BLaER1 (cell line): Measurements from ENCODE around the gene UBE2D4.
"Not testable (repeated sequence)": the region's sequence is repeated elsewhere in the genome, so short reads cannot be mapped to it uniquely, and the experiment has no call there.

Experiments used
- H3K27ac ChIP-seq: shearing (Covaris generic); formaldehyde crosslinking; 2 replicates; pipeline ENCODE4 v1.8.1; 2022
- H3K27me3 ChIP-seq: shearing (Covaris generic); formaldehyde crosslinking; 2 replicates; pipeline ENCODE4 v1.8.1; 2022
- H3K36me3 ChIP-seq: shearing (Covaris generic); formaldehyde crosslinking; 2 replicates; pipeline ENCODE4 v1.8.1; 2022
- H3K4me1 ChIP-seq: shearing (Covaris generic); formaldehyde crosslinking; 2 replicates; pipeline ENCODE4 v1.8.1; 2022
- H3K4me2 ChIP-seq: shearing (Covaris generic); formaldehyde crosslinking; 2 replicates; pipeline ENCODE4 v1.8.1; 2022
- H3K4me3 ChIP-seq: shearing (Covaris generic); formaldehyde crosslinking; 2 replicates; pipeline ENCODE4 v1.8.1; 2022
- H3K9ac ChIP-seq: shearing (Covaris generic); formaldehyde crosslinking; 2 replicates; pipeline ENCODE4 v1.8.1; 2022
- H3K9me3 ChIP-seq: shearing (Covaris generic); formaldehyde crosslinking; 2 replicates; pipeline ENCODE4 v1.8.1; 2022
- H4K20me1 ChIP-seq: shearing (Covaris generic); formaldehyde crosslinking; 2 replicates; pipeline ENCODE4 v1.8.1; 2022
- Cebpa-rat ChIP-seq: shearing (Covaris generic); IDR thresholded peaks from 2 replicates; pipeline ENCODE4 v1.8.1; 2022

Gene UBE2D4

DNA sequence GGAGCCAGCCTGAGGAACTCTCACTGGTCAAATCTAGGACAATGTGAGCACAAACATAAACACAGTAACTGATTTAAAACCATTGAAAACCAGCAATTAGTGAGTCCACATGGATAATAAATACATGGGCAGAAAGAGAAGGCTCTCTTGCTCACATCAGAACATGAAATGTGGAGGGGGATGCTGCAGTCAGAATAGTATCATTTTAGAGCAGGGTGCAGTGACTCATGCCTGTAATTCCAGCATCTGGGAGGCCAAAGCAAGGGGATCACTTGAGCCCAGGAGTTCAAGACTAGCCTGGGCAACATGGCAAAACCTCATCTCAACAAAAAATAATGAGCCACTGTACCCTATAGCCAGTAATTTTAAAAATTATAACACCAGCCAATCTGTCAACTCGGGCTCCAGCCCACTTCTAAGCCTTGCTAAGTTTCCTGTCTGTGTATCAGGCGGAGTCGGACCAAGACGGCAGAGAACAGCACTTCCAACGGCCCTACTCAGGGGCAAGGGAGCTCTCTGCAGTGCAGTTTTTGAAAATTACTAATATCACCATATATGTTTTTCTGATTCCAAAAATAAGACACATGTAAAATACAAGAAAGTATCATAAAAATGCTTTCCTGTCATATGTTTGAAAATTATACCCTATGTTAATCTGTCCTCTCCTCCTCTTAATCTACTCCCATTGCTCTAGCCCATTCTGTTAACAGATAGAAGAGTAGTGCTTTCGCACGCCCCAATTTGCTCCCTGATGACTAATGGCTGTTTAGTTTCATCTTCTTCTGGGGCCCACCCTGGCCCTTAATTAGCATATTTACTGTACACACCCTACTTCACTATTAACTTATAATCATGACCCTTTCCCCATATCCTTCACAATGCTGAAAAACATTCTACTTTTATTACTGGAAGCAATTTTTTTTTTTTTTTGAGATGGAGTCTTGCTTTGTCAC lies 37.0 kb upstream of the UBE2D4 start:
- no peaks in the 10 kb centered on the region for H3K9me3 ChIP-seq
- no peak overlapping the region for H3K27ac ChIP-seq
- H3K27me3 ChIP-seq, result no peaks in the 10 kb centered on the region
- no peak for TF ChIP-seq Cebpa-rat
- H3K4me1 ChIP-seq, result peaks cover 11% of the 10 kb centered on the region
- H3K9ac ChIP-seq, result no peak overlapping the region
- no peak overlapping the region for H3K4me3 ChIP-seq
- peaks cover 37% of the 10 kb centered on the region for H3K36me3 ChIP-seq
- peaks cover 81% of the 10 kb centered on the region for H4K20me1 ChIP-seq
- H3K4me2 ChIP-seq, result no peak overlapping the region

DNA sequence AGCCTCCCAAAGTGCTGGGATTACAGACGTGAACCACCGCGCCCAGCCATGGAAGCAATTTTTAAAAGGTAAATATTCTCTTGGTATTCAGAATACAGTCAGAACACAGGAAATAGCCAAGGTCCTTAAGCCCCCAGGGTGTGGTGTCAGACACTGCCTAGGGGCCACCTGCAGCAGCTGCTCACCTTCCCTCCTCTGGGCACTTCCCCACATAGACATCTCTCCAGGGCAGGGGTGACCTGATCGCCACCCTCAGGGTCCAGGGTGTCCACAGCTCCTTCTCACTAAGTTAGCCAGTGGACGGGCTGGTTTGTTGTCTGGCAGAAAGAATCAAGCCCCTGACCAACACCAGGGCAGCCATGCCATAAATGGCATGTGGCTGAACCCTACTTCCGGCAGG lies 35.8 kb upstream of the UBE2D4 start:
- Histone ChIP-seq H4K20me1 (peaks cover 92% of the 10 kb centered on the region), H3K36me3 (peaks cover 37% of the 10 kb centered on the region), H3K9ac (no peak overlapping the region), H3K9me3 (no peaks in the 10 kb centered on the region), H3K4me2 (no peak overlapping the region), H3K4me1 (peaks cover 11% of the 10 kb centered on the region), H3K27ac (no peak overlapping the region), H3K4me3 (no peak overlapping the region), H3K27me3 (no peaks in the 10 kb centered on the region)
- TF ChIP-seq Cebpa-rat, result no peak

DNA sequence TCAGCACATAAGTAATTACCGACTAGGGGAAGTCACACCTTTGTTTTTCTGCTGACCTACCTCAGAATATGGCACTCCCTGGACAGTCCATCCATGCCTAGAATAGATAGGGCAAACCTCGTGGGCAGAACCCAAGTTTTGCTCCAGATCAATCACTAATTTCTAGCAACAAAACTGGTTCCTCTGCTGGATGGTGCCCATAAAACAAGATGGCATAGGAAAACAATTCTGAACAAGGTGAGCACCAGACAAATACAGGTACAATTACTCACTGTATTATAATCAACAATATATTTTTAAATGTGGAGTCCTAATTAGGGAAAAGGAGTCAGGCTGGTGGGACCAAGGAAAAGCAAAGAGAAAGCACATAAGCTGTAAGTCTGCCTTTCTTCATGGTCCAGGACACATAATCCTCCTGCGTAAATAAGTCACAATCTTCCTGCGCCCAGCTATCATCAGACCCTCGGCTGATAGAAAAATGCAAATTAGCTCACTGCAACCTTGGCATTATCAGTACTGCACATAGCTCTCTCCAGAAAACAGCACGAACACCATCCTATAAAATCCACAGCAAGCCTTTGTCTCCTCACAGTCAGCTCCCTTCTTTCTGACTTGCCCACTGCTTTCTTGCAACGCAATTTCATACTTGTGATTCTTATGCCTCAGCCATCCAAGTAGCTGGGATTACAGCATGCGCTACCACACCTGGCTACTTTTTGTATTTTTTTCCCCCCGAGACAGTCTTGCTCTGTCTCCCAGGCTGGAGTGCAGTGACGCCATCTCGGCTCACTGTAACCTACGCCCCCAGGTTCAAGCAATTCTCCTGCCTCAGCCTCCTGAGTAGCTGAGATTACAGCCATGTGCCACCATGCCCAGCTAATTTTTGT lies 34.9 kb upstream of the UBE2D4 start:
- no peak overlapping the region for H3K27ac ChIP-seq
- no peak for TF ChIP-seq Cebpa-rat

DNA sequence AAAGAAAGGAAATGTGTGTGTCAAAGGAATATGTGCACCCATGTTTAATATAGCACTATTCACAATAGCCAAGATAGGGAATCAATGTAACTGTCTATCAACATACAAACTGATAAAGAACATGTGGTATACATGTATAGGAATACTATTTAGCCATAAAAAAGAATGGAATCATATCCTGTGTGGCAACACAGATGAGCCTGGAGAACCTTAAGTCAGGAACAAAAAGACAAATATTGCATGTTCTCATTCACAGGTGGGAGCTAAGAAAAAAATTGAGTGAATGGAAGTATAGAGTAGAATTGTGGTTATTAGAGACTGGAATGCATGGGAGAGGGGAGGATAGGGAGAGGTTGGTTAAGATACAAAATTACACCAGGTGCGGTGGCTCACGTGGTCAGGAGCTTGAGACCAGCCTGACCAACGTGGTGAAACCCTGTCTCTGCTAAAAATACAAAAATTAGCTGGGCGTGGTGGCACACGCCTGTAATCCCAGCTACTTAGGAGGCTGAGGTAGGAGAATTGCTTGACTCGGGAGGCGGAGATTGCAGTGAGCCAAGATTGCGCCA lies 30.3 kb upstream of the UBE2D4 start:
- Histone ChIP-seq H4K20me1 (peaks cover 96% of the 10 kb centered on the region), H3K36me3 (peaks cover 34% of the 10 kb centered on the region), H3K9me3 (0 out of 2 replicates have a peak, but pooled peaks cover 6% of the 10 kb centered on the region), H3K27ac (no peak overlapping the region), H3K4me3 (no peak overlapping the region), H3K4me1 (peaks cover 11% of the 10 kb centered on the region), H3K9ac (no peak overlapping the region), H3K4me2 (no peak overlapping the region), H3K27me3 (no peaks in the 10 kb centered on the region)
- TF ChIP-seq Cebpa-rat, result no peak

More for the DNA sequence above, 34.9 kb upstream of the UBE2D4 start:
- H3K4me1 ChIP-seq, result peaks cover 11% of the 10 kb centered on the region
- H4K20me1 ChIP-seq, result peaks cover 95% of the 10 kb centered on the region
- no peak overlapping the region for H3K9ac ChIP-seq
- peaks cover 35% of the 10 kb centered on the region for H3K36me3 ChIP-seq
- 0 out of 2 replicates have a peak, but pooled peaks cover 6% of the 10 kb centered on the region for H3K9me3 ChIP-seq
- H3K4me2 ChIP-seq, result no peak overlapping the region
- no peaks in the 10 kb centered on the region for H3K27me3 ChIP-seq
- H3K4me3 ChIP-seq, result no peak overlapping the region

DNA sequence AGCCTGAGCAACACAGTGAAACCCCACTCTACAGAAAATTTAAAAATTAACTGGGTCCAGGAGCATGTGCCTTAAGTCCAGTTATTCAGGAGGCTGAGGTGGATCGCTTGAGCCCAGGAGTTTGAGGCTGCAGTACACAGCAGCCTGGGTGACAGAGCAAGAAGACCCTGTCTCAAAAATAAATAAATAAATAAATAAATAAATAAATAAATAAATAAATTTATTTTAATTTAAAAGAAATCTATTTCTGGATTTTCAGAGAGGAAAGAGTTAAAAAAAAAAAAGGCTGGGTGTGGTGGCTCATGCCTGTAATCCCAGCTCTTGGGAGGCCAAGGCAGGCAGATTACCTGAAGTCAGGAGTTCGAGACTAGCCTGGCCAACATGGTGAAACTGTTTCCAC lies 27.7 kb upstream of the UBE2D4 start:
- not testable (repeated sequence) for H3K4me3 ChIP-seq, H3K27ac ChIP-seq, H3K4me2 ChIP-seq, H3K27me3 ChIP-seq, H3K9ac ChIP-seq, H3K4me1 ChIP-seq, H3K9me3 ChIP-seq
- Histone ChIP-seq H4K20me1 (peaks cover 96% of the 10 kb centered on the region), H3K36me3 (peaks cover 42% of the 10 kb centered on the region)

DNA sequence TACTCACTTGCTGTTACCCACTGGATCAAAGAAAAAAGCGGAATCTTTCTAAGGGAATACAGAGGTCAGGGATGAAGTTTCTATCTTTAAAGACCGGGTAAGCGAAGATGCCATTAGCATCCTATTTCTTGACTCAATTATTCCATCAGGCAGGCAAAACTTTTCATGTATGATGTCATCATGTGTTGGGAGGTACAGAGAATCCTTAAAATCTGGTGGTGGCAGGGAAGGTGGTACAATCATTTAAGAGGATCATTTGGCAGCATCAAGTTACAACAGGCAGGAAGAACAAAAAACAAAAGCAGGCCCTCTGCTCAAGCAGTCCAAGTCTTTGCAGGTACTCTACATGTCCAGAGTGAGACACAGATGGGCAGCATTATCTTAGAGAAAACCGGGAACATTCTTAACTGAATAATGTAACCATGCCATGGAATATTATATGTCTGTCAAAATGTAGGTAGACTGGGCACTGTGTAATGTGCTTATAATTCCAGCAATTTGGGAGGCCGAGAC lies 23.6 kb upstream of the UBE2D4 start:
- H3K9me3 ChIP-seq, result no peaks in the 10 kb centered on the region
- no peak overlapping the region for H3K4me3 ChIP-seq
- H3K4me2 ChIP-seq, result no peak overlapping the region
- peaks cover 27% of the 10 kb centered on the region for H3K4me1 ChIP-seq
- no peak for TF ChIP-seq Cebpa-rat
- no peak overlapping the region for H3K9ac ChIP-seq
- peaks cover 15% of the 10 kb centered on the region; the same call in 1 of the 2 replicates for H3K36me3 ChIP-seq
- H4K20me1 ChIP-seq, result peaks cover 78% of the 10 kb centered on the region
- H3K27ac ChIP-seq, result no peak overlapping the region
- H3K27me3 ChIP-seq, result no peaks in the 10 kb centered on the region

DNA sequence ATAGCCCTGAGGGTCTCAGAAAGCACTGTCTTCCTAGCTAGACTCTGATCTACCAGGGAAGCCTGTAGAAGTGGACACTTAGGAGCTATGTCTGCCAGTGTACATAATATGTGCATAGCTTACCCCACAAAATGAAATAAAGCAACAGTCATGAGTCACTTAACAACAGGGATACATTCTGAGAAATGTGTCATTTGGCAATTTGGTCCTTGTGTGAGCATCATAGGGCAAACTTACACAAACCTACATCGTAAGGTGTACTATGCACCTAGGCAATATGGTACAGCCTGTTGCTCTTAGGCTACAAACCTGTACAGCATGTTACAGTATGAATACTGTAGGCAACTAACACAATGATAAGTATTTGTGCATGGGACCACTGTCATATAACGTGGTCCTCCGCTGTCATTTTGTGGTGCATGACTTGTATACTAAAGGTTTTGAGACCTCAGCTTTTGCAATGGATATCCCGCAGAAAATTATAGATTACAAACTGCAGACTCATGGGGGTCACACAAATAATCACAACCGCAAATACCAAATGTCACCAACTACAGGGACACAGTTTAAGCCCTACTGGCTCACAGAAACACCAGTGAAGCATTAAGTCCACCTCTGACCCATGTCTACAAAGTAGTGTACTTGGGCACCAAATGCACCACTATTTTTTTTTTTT lies 21.6 kb upstream of the UBE2D4 start:
- Histone ChIP-seq H3K4me3 (no peak overlapping the region), H3K36me3 (peaks cover 15% of the 10 kb centered on the region; the same call in 1 of the 2 replicates), H3K4me2 (peak overlapping the region; percentile 78), H3K9me3 (no peaks in the 10 kb centered on the region), H3K9ac (0 out of 2 replicates have a peak overlapping the region, but pooled peaks have one; percentile 94), H3K4me1 (peaks cover 27% of the 10 kb centered on the region), H4K20me1 (peaks cover 59% of the 10 kb centered on the region), H3K27me3 (no peaks in the 10 kb centered on the region), H3K27ac (no peak overlapping the region)
- no peak for TF ChIP-seq Cebpa-rat

DNA sequence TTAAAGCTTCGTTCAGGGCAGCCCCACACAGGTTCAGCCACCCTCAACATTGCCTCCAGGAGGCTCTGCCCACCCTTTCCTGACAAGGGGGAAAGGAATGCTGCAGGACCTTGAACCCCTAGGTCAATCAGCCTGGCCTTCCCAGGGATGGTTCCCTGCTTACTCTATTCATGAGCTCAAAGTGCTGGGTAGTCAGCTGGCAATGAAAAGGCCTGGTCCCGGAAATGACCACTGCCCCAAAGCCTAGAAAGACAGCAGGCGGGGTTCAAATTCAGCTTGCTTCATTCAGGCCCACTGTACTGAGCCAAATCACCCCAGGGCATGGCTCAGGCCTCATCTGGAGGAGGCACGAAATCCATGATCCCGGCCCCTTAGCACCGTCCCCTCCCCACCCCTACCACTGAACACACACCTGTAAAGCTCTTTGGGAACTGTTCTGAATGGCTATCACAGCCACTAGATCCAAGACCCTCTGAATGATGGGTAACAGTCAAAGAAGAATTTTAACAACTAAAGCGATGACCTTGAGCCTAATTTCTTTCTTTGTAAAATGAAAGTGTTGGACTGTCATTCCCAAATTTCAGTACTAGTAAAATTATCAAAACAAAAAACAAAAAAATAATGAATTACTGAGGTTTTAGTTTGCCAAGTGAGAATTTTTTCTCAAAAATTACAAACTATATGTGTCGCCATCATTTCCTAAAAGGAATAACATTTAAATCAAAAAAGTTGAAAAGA lies 20.9 kb upstream of the UBE2D4 start:
- peak overlapping the region; percentile 78 for H3K4me2 ChIP-seq
- peak overlapping the region; percentile 94 for H3K9ac ChIP-seq
- H3K9me3 ChIP-seq, result no peaks in the 10 kb centered on the region
- TF ChIP-seq Cebpa-rat, result no peak
- H3K4me3 ChIP-seq, result peak overlapping the region; percentile 78
- peaks cover 16% of the 10 kb centered on the region; the same call in 1 of the 2 replicates for H3K36me3 ChIP-seq
- peaks cover 27% of the 10 kb centered on the region for H3K4me1 ChIP-seq
- peak overlapping the region; percentile 94 for H3K27ac ChIP-seq
- H4K20me1 ChIP-seq, result peaks cover 52% of the 10 kb centered on the region
- H3K27me3 ChIP-seq, result no peaks in the 10 kb centered on the region
